Upper lobe of left lung (tissue), 6 donors: ENCODE results near the gene RASA1. TPM values are rescaled to one million over a fixed set of nuclear protein-coding genes. Genes with fewer than 3 reads are reported as not detected.

Source experiments
- ATAC-seq, 2 donors: fragments of 200-7000 bp; cut with Tn5 transposase; one replicate each; pipeline ENCODE4 v1.9.1; 2022; ENCODE audit warnings: mild to moderate bottlenecking in 2 of 2, moderate library complexity in 2 of 2; ENCODE audit not compliant: low FRiP score in 2 of 2
- DNase-seq, 2 donors: peaks; one replicate each; pipeline ENCODE4 v3.0.0-alpha.2; 2019 to 2020
- H3K27ac ChIP-seq, 4 donors: fragments of 200-600 bp; sonication (generic); one replicate each; pipeline ENCODE4 v1.5.1; 2016 to 2019
- H3K27me3 ChIP-seq, 4 donors: fragments of 200-600 bp; sonication (generic); one replicate each; pipeline ENCODE4 v1.5.1; 2017 to 2019
- H3K36me3 ChIP-seq, 4 donors: fragments of 200-600 bp; sonication (generic); one replicate each; pipeline ENCODE4 v1.5.1; 2016 to 2019
- H3K4me1 ChIP-seq, 4 donors: fragments of 200-600 bp; sonication (generic); one replicate each; pipeline ENCODE4 v1.5.1; 2018 to 2019
- H3K4me3 ChIP-seq, 4 donors: fragments of 200-600 bp; sonication (generic); one replicate each; pipeline ENCODE4 v1.5.1; 2017 to 2019; ENCODE audit warnings: mild to moderate bottlenecking in 2 of 4, moderate library complexity in 1 of 4
- H3K9me3 ChIP-seq, 4 donors: fragments of 200-600 bp; sonication (generic); one replicate each; pipeline ENCODE4 v1.5.1; 2018 to 2019
- EP300 ChIP-seq, 4 donors: sonication (generic); formaldehyde crosslinking; IDR thresholded peaks; one replicate each; pipeline ENCODE4 v1.5.1; 2017; ENCODE audit warnings: antibody characterized with exemption in 4 of 4, control low read depth in 2 of 4
- POLR2A ChIP-seq, 4 donors: fragments of 450-650 bp; IDR thresholded peaks; one replicate each; pipeline ENCODE4 v1.5.1; 2016 to 2017; ENCODE audit warnings: antibody characterized with exemption in 4 of 4, mild to moderate bottlenecking in 2 of 4
- POLR2AphosphoS5 ChIP-seq, 2 donors: sonication (generic); formaldehyde crosslinking; IDR thresholded peaks; one replicate each; pipeline ENCODE4 v1.5.1; 2017; ENCODE audit warnings: antibody characterized with exemption in 2 of 2
- WGBS, 2 donors: methylation state at CpG; one replicate each; pipeline ENCODE4 v1.1.5; 2017 to 2018; 5-methylcytosine and 5-hydroxymethylcytosine counted together
- total RNA-seq, 6 donors: library from RNA; depleted of rRNA in 4 of 6; stranded (reverse); fragments of >200 nt in 4 of 6; gene quantifications; one replicate each; pipeline versions ENCODE4 v1.1.0 to v1.2.1, GENCODE V29; 2016 to 2021
- TF ChIP-seq, protein P1 (sequence below), 6 experiments: fragments of 450-650 bp in 4 of 6; fragments of 200-600 bp in 2 of 6; sonication (generic) in 2 of 6; IDR thresholded peaks; one replicate each; pipeline ENCODE4 v1.5.1; 2016 to 2019; ENCODE audit warnings: antibody characterized with exemption in 6 of 6
- donor health status: DM: no; HTN: no; CAD: no; lungs with moderate emphysema.
- donor health status: DM: no; HTN: yes; CAD: no; lungs with severe emphysema.

Gene RASA1
- total RNA-seq, 6 donors from 2014 or later = 29.2 to 43.9 (median 30.9) TPM

DNA sequence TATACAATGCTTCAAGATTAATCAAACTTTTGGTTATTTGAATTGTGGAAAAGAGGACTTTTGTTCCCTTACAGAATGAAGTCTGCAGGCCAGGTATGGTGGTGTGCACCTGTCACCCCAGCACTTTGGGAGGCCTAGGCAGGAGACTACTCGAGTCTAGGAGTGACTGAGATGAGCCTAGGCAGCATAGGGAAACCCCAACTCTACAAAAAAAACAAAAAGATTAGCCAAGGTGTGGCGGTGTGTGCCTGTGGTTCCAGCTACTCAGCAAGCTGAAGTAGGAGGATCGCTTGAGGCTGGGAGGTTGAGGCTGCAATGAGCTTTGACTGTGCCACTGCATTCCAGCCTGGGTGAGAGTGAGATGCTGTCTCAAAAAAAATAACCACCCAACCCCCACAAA, 135.7 kb downstream of the RASA1 start:
- WGBS, 2 donors = 90 to 93% methylated on average over 3 of the region's 3 CpGs
- Histone ChIP-seq H3K27ac (no peak overlapping the region), H3K4me3 (no peak overlapping the region), H3K36me3 (peaks cover 16 to 91% (median 43%) of the 10 kb centered on the region in 4 donors), H3K27me3 (no peaks in the 10 kb centered on the region), H3K9me3 (no peaks in the 10 kb centered on the region), H3K4me1 (peaks cover 0 to 13% (median 10%) of the 10 kb centered on the region in 4 donors)
- ATAC-seq (no peak), DNase-seq (no peak)
- TF ChIP-seq EP300 (IDR thresholded peaks at IDR 0.05) (no peak), POLR2AphosphoS5 (IDR thresholded peaks at IDR 0.05) (no peak), POLR2A (IDR thresholded peaks at IDR 0.05) (no peak)
- TF ChIP-seq, protein P1, sequence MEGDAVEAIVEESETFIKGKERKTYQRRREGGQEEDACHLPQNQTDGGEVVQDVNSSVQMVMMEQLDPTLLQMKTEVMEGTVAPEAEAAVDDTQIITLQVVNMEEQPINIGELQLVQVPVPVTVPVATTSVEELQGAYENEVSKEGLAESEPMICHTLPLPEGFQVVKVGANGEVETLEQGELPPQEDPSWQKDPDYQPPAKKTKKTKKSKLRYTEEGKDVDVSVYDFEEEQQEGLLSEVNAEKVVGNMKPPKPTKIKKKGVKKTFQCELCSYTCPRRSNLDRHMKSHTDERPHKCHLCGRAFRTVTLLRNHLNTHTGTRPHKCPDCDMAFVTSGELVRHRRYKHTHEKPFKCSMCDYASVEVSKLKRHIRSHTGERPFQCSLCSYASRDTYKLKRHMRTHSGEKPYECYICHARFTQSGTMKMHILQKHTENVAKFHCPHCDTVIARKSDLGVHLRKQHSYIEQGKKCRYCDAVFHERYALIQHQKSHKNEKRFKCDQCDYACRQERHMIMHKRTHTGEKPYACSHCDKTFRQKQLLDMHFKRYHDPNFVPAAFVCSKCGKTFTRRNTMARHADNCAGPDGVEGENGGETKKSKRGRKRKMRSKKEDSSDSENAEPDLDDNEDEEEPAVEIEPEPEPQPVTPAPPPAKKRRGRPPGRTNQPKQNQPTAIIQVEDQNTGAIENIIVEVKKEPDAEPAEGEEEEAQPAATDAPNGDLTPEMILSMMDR (IDR thresholded peaks at IDR 0.05) = no peak

DNA sequence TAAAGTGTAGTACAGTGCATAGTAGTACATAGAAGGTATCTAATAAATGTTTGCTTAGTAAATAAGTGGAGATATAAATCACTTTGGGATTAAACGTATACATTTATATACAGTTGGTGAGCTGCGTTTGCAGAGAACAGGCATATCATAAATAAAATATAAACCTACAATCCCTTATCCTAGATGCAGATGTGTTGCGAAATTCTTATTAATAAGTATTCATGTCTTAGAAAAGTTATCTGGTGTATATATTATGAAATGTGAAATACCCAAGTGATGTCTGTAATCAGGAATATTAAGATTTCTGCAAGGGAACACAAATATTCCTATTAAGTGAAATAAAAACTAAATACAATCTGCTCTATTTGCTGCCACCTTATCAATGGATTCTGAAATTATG, 136.2 kb downstream of the RASA1 start:
- Histone ChIP-seq H3K27ac (no peak overlapping the region), H3K36me3 (peaks cover 21 to 91% (median 39%) of the 10 kb centered on the region in 4 donors), H3K4me3 (no peak overlapping the region), H3K27me3 (no peaks in the 10 kb centered on the region), H3K9me3 (no peaks in the 10 kb centered on the region), H3K4me1 (peaks cover 0 to 13% (median 10%) of the 10 kb centered on the region in 4 donors)
- TF ChIP-seq, protein P1 (IDR thresholded peaks at IDR 0.05) = no peak
- TF ChIP-seq EP300 (IDR thresholded peaks at IDR 0.05) = no peak
- no peak for TF ChIP-seq POLR2AphosphoS5 (IDR thresholded peaks at IDR 0.05)
- TF ChIP-seq POLR2A (IDR thresholded peaks at IDR 0.05) = no peak
- 90 to 92% methylated on average over 3 of the region's 3 CpGs for WGBS, 2 donors
- no peak for ATAC-seq
- DNase-seq = no peak

DNA sequence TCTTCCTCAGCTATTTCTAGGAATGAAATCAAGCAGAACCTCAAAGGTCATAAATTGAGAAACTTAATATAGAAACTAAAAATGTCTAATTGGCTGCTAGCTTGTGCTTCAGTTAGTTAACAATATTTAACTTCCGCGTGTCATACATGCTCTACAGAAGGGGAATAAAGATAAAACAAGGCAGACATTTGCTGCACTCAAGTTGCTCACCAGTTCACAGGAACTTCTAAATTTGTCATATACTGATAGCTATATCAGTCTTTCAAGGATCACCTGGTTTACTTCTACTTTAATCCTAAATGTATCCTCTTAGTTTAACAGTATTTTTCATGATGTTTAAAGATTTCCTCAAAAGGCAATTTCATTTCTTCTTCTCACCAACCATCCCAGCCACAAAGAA, 136.7 kb downstream of the RASA1 start:
- DNase-seq = no peak
- ATAC-seq = no peak
- WGBS, 2 donors = 86 to 91% methylated on average over 2 of the region's 2 CpGs
- no peaks in the 10 kb centered on the region for H3K9me3 ChIP-seq
- H3K27me3 ChIP-seq = no peaks in the 10 kb centered on the region
- H3K4me3 ChIP-seq = no peak overlapping the region
- TF ChIP-seq POLR2A (IDR thresholded peaks at IDR 0.05) = no peak
- H3K27ac ChIP-seq = no peak overlapping the region
- H3K4me1 ChIP-seq = peaks cover 0 to 12% (median 7%) of the 10 kb centered on the region in 4 donors
- H3K36me3 ChIP-seq = peaks cover 17 to 91% (median 38%) of the 10 kb centered on the region in 4 donors

DNA sequence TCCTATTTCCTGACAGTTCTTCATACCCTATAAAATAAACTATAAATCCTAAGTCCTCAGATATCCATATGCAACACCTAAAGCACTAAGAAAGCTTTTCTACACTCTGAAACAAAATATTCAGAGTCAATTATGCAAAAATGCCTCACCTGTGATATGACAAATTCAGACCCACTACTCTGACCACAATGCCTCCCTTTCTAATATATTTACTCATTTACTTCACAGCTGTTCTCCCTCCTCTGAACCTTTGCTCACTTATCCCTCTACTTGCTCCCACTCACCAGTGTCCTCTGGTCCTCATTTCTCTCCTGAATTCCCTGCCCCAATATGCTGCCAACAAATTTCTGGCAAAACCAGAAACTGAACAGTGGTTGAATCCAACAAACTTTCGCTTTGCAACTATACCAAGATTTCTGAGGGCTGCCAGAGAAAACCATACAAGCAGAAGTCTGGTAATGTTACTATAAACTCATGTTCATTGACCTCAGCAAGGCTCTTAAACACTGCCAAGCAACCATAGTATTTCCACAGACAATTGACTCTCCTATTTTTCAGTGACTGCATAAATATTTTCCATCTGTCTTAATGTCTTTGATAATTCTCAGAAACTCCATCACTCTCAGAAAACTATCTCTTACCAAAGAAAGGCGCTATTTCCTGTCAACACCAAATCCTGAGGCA, 137.9 kb downstream of the RASA1 start:
- Histone ChIP-seq H3K4me1 (peaks cover 1 to 4% (median 2%) of the 10 kb centered on the region in 4 donors), H3K4me3 (no peak overlapping the region), H3K9me3 (no peaks in the 10 kb centered on the region), H3K27me3 (no peaks in the 10 kb centered on the region), H3K36me3 (peaks cover 17 to 96% (median 38%) of the 10 kb centered on the region in 4 donors), H3K27ac (no peak overlapping the region)
- no peak for TF ChIP-seq POLR2A (IDR thresholded peaks at IDR 0.05)
- WGBS, 2 donors = 97 to 100% methylated on average over 2 of the region's 2 CpGs
- no peak for ATAC-seq
- no peak for DNase-seq

DNA sequence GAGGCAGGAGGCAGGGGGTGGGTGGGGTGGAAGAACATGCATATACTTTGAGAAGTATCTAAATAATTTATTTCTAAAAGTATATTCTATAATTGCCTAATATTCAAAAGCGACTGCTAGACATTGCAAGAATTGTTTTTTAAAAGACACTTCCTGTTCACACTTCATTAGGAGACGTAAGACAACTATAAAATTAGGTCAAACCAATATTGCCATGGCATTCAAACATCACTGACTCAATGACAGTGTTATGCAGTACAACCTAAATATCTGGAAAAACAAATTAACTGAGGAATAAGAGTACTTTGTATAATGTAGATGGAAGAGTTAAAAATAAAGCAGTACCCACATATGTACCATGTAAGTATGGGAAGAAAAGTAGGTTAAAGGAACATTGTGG, 140.5 kb downstream of the RASA1 start:
- H3K27ac ChIP-seq = no peak overlapping the region
- DNase-seq = no peak
- H3K27me3 ChIP-seq = no peaks in the 10 kb centered on the region
- H3K4me1 ChIP-seq = peaks cover 5 to 15% (median 13%) of the 10 kb centered on the region in 4 donors
- no peak for TF ChIP-seq EP300 (IDR thresholded peaks at IDR 0.05)
- no peak for TF ChIP-seq POLR2AphosphoS5 (IDR thresholded peaks at IDR 0.05)
- TF ChIP-seq POLR2A (IDR thresholded peaks at IDR 0.05) = no peak
- TF ChIP-seq, protein P1 (IDR thresholded peaks at IDR 0.05) = no peak
- H3K4me3 ChIP-seq = no peak overlapping the region
- ATAC-seq = no peak
- peaks cover 17 to 73% (median 30%) of the 10 kb centered on the region in 4 donors for H3K36me3 ChIP-seq
- H3K9me3 ChIP-seq = no peaks in the 10 kb centered on the region
- WGBS, 2 donors = 56 to 77% methylated on average over 2 of the region's 2 CpGs

DNA sequence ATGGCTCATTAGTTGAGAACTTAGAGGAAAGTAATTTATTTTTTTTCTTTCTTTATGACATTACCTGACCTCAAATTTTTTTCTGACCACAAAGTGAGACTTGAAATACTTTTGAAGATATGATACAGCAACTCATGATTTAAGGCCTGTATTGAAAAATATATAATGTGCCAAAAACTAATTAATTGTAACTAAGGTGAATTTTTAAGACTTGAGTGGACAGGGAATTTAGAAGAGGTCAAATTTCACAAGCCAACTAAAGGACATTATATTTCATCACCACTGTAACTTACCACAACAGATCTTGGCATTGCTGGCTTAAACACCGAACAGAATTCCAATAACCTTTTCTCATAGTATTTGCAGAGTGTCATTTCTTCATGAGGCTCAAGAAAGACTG, 143.2 kb downstream of the RASA1 start:
- TF ChIP-seq POLR2AphosphoS5 (IDR thresholded peaks at IDR 0.05) (no peak), POLR2A (IDR thresholded peaks at IDR 0.05) (no peak), EP300 (IDR thresholded peaks at IDR 0.05) (no peak)
- TF ChIP-seq, protein P1 (IDR thresholded peaks at IDR 0.05) = no peak
- Histone ChIP-seq H3K4me3 (peak overlapping the region in 1 of 4 donors; percentile 62), H3K27me3 (no peaks in the 10 kb centered on the region), H3K27ac (peak overlapping the region in 2 of 4 donors; percentile 99), H3K36me3 (peaks cover 9 to 46% (median 19%) of the 10 kb centered on the region in 4 donors), H3K4me1 (peaks cover 5 to 15% (median 14%) of the 10 kb centered on the region in 4 donors), H3K9me3 (no peaks in the 10 kb centered on the region)
- DNase-seq (no peak), ATAC-seq (no peak)
- WGBS, 2 donors = 51 to 55% methylated on average over 1 of the region's 1 CpG
